Loucy (cell line): ENCODE data around the gene CHST14.

Experiments used
- EZH2phosphoT487 ChIP-seq: fragments of 200-600 bp; IDR thresholded peaks from 2 replicates; pipeline ENCODE4 v1.6.1; 2018; ENCODE audit warnings: antibody characterized with exemption, mild to moderate bottlenecking, moderate library complexity, borderline replicate concordance
- TF ChIP-seq, protein P1 (sequence below): fragments of 200-600 bp; sonication (generic); conservative IDR thresholded peaks from 2 replicates; pipeline ENCODE4 v1.5.1; 2014; ENCODE audit warnings: mild to moderate bottlenecking, antibody characterized with exemption, low read length

DNA sequence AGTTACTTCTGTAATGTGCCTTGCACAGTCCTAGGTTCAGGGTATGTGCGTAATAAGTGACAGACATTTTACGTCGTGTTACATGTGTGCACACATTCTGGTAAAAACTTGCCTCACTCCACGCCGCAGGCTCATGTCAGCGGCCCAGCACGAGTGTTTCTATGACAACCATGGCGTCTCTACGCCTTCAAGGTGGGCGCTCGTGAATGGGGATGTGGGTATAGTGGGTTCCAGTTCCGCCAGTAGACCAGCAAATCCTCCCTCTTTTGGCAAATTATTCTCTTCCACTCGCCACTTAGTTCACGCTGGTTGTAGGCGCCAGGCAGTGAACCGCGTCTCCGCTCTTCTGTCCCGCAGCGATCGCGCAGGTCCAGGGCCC is 40.3 kb downstream of the CHST14 start:
- TF ChIP-seq, protein P1, sequence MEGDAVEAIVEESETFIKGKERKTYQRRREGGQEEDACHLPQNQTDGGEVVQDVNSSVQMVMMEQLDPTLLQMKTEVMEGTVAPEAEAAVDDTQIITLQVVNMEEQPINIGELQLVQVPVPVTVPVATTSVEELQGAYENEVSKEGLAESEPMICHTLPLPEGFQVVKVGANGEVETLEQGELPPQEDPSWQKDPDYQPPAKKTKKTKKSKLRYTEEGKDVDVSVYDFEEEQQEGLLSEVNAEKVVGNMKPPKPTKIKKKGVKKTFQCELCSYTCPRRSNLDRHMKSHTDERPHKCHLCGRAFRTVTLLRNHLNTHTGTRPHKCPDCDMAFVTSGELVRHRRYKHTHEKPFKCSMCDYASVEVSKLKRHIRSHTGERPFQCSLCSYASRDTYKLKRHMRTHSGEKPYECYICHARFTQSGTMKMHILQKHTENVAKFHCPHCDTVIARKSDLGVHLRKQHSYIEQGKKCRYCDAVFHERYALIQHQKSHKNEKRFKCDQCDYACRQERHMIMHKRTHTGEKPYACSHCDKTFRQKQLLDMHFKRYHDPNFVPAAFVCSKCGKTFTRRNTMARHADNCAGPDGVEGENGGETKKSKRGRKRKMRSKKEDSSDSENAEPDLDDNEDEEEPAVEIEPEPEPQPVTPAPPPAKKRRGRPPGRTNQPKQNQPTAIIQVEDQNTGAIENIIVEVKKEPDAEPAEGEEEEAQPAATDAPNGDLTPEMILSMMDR = no peak
- TF ChIP-seq EZH2phosphoT487 = no peak
